GM23338 (cell line): ENCODE data around the gene PCA3. TPM values are rescaled to one million over a fixed set of nuclear protein-coding genes. Genes with fewer than 3 reads are reported as not detected.

Experiments used
- ATAC-seq: fragments of 200-7000 bp; cut with Tn5 transposase; 3 replicates; pipeline ENCODE4 v1.9.1; 2020
- DNase-seq: peaks from one replicate; pipeline ENCODE4 v3.0.0-alpha.2; 2015; ENCODE audit warnings: low spot score
- H2AFZ ChIP-seq: fragments of 200-600 bp; sonication (generic); 2 replicates; pipeline ENCODE4 v1.8.0; 2016; ENCODE audit warnings: antibody characterized with exemption, mild to moderate bottlenecking, moderate library complexity
- H3F3A ChIP-seq: fragments of 200-600 bp; sonication (generic); replicated peaks from 2 replicates; pipeline ENCODE4 v1.8.0; 2017; ENCODE audit warnings: antibody characterized with exemption, mixed run types, low read depth
- H3K27ac ChIP-seq: fragments of 200-600 bp; sonication (generic); 2 replicates; pipeline ENCODE4 v1.6.1; 2016; ENCODE audit warnings: low read depth
- H3K27me3 ChIP-seq: fragments of 200-600 bp; sonication (generic); 2 replicates; pipeline ENCODE4 v1.8.0; 2016; ENCODE audit warnings: mild to moderate bottlenecking, mixed run types, moderate library complexity; ENCODE audit not compliant: insufficient read depth
- H3K36me3 ChIP-seq: fragments of 200-600 bp; sonication (generic); 2 replicates; pipeline ENCODE4 v1.8.0; 2016; ENCODE audit warnings: mild to moderate bottlenecking; ENCODE audit not compliant: insufficient read depth
- H3K4me1 ChIP-seq: fragments of 200-600 bp; sonication (generic); 2 replicates; pipeline ENCODE4 v1.8.0; 2016; ENCODE audit warnings: mild to moderate bottlenecking, moderate library complexity; ENCODE audit not compliant: insufficient read depth
- H3K4me2 ChIP-seq: fragments of 200-600 bp; sonication (generic); 2 replicates; pipeline ENCODE4 v1.7.1; 2017; ENCODE audit warnings: mixed run types
- H3K4me3 ChIP-seq: fragments of 200-600 bp; sonication (generic); 2 replicates; pipeline ENCODE4 v1.6.1; 2016; ENCODE audit warnings: mixed run types
- H3K79me2 ChIP-seq: fragments of 200-600 bp; sonication (generic); replicated peaks from 2 replicates; pipeline ENCODE4 v1.8.0; 2017; ENCODE audit warnings: mild to moderate bottlenecking; ENCODE audit not compliant: insufficient read depth
- H3K9me2 ChIP-seq: fragments of 200-600 bp; sonication (generic); 2 replicates; pipeline ENCODE4 v1.8.0; 2017; ENCODE audit not compliant: insufficient read depth
- H4K20me1 ChIP-seq: fragments of 200-600 bp; sonication (generic); replicated peaks from 2 replicates; pipeline ENCODE4 v1.8.0; 2017; ENCODE audit warnings: mild to moderate bottlenecking; ENCODE audit not compliant: insufficient read depth
- H3K27ac Mint-ChIP-seq: 2 replicates; pipeline ENCODE4 v1.8.0; 2020; ENCODE audit warnings: inconsistent platforms, mild to moderate bottlenecking, moderate library complexity, mixed read lengths
- H3K27me3 Mint-ChIP-seq: 3 replicates; pipeline ENCODE4 v1.8.0; 2022; ENCODE audit warnings: low read depth, mild to moderate bottlenecking, moderate library complexity, mixed read lengths, inconsistent platforms; ENCODE audit not compliant: insufficient read depth, poor library complexity
- H3K36me3 Mint-ChIP-seq: 3 replicates; pipeline ENCODE4 v1.8.0; 2021; ENCODE audit warnings: low read depth, mild to moderate bottlenecking, inconsistent platforms, moderate library complexity, mixed read lengths
- H3K4me1 Mint-ChIP-seq: 3 replicates; pipeline ENCODE4 v1.8.0; 2020; ENCODE audit warnings: mild to moderate bottlenecking, inconsistent platforms, mixed read lengths
- H3K4me3 Mint-ChIP-seq: 3 replicates; pipeline ENCODE4 v1.8.0; 2021; ENCODE audit warnings: moderate library complexity, mild to moderate bottlenecking, inconsistent platforms, mixed read lengths
- H3K9me3 Mint-ChIP-seq: 3 replicates; pipeline ENCODE4 v1.8.0; 2020; ENCODE audit warnings: moderate library complexity, mild to moderate bottlenecking, inconsistent platforms, mixed read lengths
- JUNB ChIP-seq: IDR thresholded peaks from one replicate; pipeline ENCODE4 v1.6.1; 2016; ENCODE audit warnings: antibody characterized with exemption; ENCODE audit not compliant: unreplicated experiment
- POLR2AphosphoS5 ChIP-seq: IDR thresholded peaks from 2 replicates; pipeline ENCODE4 v1.6.1; 2016; ENCODE audit warnings: antibody characterized with exemption, low read depth
- STAT1 ChIP-seq: IDR thresholded peaks from one replicate; pipeline ENCODE4 v1.6.1; 2016; ENCODE audit warnings: antibody characterized with exemption; ENCODE audit not compliant: unreplicated experiment
- ZNF114 ChIP-seq: fragments of 250-450 bp; sonication (Bioruptor Pico); IDR thresholded peaks from 2 replicates; pipeline ENCODE4 v1.5.0; 2020; ENCODE audit warnings: mild to moderate bottlenecking, moderate library complexity
- polyA plus RNA-seq: library from polyadenylated mRNA; unstranded; fragments of >200 nt; fragmentation: Nextera tagmentation; extraction: Ambion mirVana; gene quantifications from 2 replicates; pipeline ENCODE4 v1.2.1, GENCODE V29; 2016
- total RNA-seq: library from RNA; depleted of rRNA; stranded (reverse); fragments of >200 nt; shearing (Covaris generic); gene quantifications from 2 replicates; pipeline ENCODE4 v1.2.3, GENCODE V29; 2014
- TF ChIP-seq, protein P1 (sequence below): IDR thresholded peaks from 2 replicates; pipeline ENCODE4 v1.6.1; 2016; ENCODE audit warnings: antibody characterized with exemption
- TF ChIP-seq, protein P2 (sequence below): IDR thresholded peaks from one replicate; pipeline ENCODE4 v1.6.1; 2018; ENCODE audit warnings: antibody characterized with exemption; ENCODE audit not compliant: unreplicated experiment

PCA3 gene
- total and polyA plus RNA-seq, 2 experiments from 2014 or later, result 0.28 to 0.76 TPM

DNA sequence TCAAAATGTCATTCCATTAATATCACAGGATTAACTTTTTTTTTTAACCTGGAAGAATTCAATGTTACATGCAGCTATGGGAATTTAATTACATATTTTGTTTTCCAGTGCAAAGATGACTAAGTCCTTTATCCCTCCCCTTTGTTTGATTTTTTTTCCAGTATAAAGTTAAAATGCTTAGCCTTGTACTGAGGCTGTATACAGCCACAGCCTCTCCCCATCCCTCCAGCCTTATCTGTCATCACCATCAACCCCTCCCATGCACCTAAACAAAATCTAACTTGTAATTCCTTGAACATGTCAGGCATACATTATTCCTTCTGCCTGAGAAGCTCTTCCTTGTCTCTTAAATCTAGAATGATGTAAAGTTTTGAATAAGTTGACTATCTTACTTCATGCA is 20.6 kb downstream of the PCA3 start:
- Histone ChIP-seq H3K36me3 (no peaks in the 10 kb centered on the region), H3K27me3 (no peaks in the 10 kb centered on the region), H3K27ac (no peak overlapping the region), H3K4me2 (no peak overlapping the region), H3K4me3 (no peak overlapping the region), H2AFZ (no peak overlapping the region), H3K79me2 (no peaks in the 10 kb centered on the region), H3K9me2 (no peaks in the 10 kb centered on the region), H3F3A (no peaks in the 10 kb centered on the region), H3K4me1 (no peaks in the 10 kb centered on the region), H4K20me1 (no peaks in the 10 kb centered on the region)
- TF ChIP-seq ZNF114 (CRISPR knock-in tag), result no peak
- TF ChIP-seq, protein P1, sequence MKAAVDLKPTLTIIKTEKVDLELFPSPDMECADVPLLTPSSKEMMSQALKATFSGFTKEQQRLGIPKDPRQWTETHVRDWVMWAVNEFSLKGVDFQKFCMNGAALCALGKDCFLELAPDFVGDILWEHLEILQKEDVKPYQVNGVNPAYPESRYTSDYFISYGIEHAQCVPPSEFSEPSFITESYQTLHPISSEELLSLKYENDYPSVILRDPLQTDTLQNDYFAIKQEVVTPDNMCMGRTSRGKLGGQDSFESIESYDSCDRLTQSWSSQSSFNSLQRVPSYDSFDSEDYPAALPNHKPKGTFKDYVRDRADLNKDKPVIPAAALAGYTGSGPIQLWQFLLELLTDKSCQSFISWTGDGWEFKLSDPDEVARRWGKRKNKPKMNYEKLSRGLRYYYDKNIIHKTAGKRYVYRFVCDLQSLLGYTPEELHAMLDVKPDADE, result no peak
- no peak for DNase-seq
- no peak for ATAC-seq
- Mint-ChIP-seq H3K9me3 (no peaks in the 10 kb centered on the region), H3K27ac (no peak overlapping the region), H3K4me1 (no peaks in the 10 kb centered on the region), H3K27me3 (peaks cover 6% of the 10 kb centered on the region), H3K4me3 (no peak overlapping the region), H3K36me3 (no peaks in the 10 kb centered on the region; the same call in 2 of the 3 replicates)

DNA sequence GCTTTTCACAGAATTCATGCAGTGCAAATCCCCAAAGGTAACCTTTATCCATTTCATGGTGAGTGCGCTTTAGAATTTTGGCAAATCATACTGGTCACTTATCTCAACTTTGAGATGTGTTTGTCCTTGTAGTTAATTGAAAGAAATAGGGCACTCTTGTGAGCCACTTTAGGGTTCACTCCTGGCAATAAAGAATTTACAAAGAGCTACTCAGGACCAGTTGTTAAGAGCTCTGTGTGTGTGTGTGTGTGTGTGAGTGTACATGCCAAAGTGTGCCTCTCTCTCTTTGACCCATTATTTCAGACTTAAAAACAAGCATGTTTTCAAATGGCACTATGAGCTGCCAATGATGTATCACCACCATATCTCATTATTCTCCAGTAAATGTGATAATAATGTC is 21.3 kb downstream of the PCA3 start:
- ATAC-seq (no peak), DNase-seq (no peak)
- Histone ChIP-seq H3K4me3 (no peak overlapping the region), H3F3A (no peaks in the 10 kb centered on the region), H3K27ac (no peak overlapping the region), H3K9me2 (no peaks in the 10 kb centered on the region), H4K20me1 (no peaks in the 10 kb centered on the region), H3K79me2 (no peaks in the 10 kb centered on the region), H3K27me3 (no peaks in the 10 kb centered on the region), H3K4me1 (no peaks in the 10 kb centered on the region), H3K36me3 (no peaks in the 10 kb centered on the region), H2AFZ (no peak overlapping the region), H3K4me2 (no peak overlapping the region)
- H3K4me3 Mint-ChIP-seq, result no peak overlapping the region
- no peaks in the 10 kb centered on the region; the same call in 2 of the 3 replicates for H3K36me3 Mint-ChIP-seq
- H3K27ac Mint-ChIP-seq, result no peak overlapping the region
- peaks cover 6% of the 10 kb centered on the region for H3K27me3 Mint-ChIP-seq
- no peaks in the 10 kb centered on the region for H3K9me3 Mint-ChIP-seq
- H3K4me1 Mint-ChIP-seq, result no peaks in the 10 kb centered on the region
- TF ChIP-seq STAT1 (no peak), JUNB (no peak), POLR2AphosphoS5 (no peak)
- TF ChIP-seq, protein P2, sequence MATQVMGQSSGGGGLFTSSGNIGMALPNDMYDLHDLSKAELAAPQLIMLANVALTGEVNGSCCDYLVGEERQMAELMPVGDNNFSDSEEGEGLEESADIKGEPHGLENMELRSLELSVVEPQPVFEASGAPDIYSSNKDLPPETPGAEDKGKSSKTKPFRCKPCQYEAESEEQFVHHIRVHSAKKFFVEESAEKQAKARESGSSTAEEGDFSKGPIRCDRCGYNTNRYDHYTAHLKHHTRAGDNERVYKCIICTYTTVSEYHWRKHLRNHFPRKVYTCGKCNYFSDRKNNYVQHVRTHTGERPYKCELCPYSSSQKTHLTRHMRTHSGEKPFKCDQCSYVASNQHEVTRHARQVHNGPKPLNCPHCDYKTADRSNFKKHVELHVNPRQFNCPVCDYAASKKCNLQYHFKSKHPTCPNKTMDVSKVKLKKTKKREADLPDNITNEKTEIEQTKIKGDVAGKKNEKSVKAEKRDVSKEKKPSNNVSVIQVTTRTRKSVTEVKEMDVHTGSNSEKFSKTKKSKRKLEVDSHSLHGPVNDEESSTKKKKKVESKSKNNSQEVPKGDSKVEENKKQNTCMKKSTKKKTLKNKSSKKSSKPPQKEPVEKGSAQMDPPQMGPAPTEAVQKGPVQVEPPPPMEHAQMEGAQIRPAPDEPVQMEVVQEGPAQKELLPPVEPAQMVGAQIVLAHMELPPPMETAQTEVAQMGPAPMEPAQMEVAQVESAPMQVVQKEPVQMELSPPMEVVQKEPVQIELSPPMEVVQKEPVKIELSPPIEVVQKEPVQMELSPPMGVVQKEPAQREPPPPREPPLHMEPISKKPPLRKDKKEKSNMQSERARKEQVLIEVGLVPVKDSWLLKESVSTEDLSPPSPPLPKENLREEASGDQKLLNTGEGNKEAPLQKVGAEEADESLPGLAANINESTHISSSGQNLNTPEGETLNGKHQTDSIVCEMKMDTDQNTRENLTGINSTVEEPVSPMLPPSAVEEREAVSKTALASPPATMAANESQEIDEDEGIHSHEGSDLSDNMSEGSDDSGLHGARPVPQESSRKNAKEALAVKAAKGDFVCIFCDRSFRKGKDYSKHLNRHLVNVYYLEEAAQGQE, result no peak
- TF ChIP-seq, protein P1, result no peak
